Measurements from ENCODE around the gene GPRC5A. TPM values are rescaled to one million over a fixed set of nuclear protein-coding genes. Genes with fewer than 3 reads are reported as not detected.
A peak's percentile ranks its signal among the peaks of the same experiment; 100 is the strongest.

GPRC5A gene
- total RNA-seq, 2 donors from 2014 or later, result 234 to 246 TPM

DNA sequence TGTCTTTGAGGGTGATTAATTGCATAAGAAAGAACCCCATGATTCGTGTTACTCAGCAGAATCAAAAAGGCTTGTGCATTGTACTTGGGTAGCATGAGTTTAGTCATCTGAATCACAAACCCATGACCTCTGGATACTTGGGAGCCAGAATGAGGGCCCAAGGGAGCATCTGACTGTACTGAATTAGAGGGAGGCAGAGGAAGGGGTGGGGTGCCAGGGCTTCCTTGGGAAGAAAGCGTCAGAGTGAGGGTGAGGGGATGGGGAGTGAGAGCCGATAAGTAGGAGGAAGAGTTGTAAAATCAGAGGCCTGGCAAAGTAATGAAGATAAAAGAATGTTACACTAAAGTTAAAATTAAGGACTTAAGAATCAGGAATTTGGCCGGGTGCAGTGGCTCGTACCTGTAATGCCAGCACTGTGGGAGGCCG is 30.8 kb downstream of the GPRC5A start:
- Histone ChIP-seq H3K27me3 (no peaks in the 10 kb centered on the region), H3K4me1 (no peaks in the 10 kb centered on the region), H3K36me3 (no peaks in the 10 kb centered on the region), H3K27ac (no peak overlapping the region), H3K9me3 (no peaks in the 10 kb centered on the region), H3K4me3 (no peak overlapping the region), H3K9ac (ENCODE audit: low read depth in 2 of 2, low read length in 2 of 2) (no peak overlapping the region)
- TF ChIP-seq, protein P1, sequence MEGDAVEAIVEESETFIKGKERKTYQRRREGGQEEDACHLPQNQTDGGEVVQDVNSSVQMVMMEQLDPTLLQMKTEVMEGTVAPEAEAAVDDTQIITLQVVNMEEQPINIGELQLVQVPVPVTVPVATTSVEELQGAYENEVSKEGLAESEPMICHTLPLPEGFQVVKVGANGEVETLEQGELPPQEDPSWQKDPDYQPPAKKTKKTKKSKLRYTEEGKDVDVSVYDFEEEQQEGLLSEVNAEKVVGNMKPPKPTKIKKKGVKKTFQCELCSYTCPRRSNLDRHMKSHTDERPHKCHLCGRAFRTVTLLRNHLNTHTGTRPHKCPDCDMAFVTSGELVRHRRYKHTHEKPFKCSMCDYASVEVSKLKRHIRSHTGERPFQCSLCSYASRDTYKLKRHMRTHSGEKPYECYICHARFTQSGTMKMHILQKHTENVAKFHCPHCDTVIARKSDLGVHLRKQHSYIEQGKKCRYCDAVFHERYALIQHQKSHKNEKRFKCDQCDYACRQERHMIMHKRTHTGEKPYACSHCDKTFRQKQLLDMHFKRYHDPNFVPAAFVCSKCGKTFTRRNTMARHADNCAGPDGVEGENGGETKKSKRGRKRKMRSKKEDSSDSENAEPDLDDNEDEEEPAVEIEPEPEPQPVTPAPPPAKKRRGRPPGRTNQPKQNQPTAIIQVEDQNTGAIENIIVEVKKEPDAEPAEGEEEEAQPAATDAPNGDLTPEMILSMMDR (IDR thresholded peaks at IDR 0.05), result no peak
- intact Hi-C loops (cut with DNase I), result no loop called here
- DNase-seq, result no peak

DNA sequence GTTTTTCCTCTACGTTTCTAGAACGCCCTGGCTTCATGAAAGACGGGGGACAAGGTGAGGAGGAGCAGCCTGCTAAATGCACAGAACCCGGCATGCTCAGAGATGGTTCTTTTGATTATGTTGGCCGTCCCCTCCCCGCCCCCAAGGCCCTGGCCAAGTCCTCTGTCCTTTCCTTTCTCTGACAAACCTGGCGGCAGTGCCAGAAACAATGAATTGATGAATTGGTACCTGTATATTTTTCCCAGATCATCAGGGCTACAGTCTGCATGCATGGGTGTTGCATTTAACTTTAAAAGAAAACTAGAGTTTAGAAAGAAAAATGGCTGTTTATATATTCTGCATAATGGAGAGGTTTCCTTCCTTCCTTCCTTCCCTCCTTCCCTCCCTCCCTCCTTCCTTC is 31.6 kb downstream of the GPRC5A start:
- TF ChIP-seq, protein P1 (IDR thresholded peaks at IDR 0.05), result no peak
- intact Hi-C loops (cut with DNase I), result no loop called here
- Histone ChIP-seq H3K9ac (ENCODE audit: low read depth in 2 of 2, low read length in 2 of 2) (no peak overlapping the region), H3K27ac (no peak overlapping the region), H3K9me3 (no peaks in the 10 kb centered on the region), H3K36me3 (no peaks in the 10 kb centered on the region), H3K4me1 (no peaks in the 10 kb centered on the region), H3K4me3 (no peak overlapping the region), H3K27me3 (no peaks in the 10 kb centered on the region)
- no peak for DNase-seq

DNA sequence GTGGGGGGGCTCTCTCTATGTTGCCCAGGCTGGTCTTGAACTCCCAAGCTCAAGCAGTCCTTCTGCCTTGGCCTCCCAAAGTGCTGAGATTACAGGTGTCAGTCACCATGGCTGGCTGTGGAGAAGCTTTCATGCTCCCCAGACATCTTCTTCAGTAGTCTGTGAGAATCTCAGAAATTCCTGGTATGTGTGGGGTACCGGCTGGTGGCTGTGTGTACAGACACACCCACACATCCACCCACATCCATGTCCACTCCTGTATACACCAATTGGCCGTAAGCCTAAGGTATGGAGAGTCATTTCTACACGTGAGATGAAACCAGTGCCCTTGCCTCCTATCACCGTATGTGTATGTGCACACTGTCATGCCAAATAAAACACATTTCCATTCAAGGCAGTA is 32.8 kb downstream of the GPRC5A start:
- Histone ChIP-seq H3K4me3 (no peak overlapping the region), H3K36me3 (no peaks in the 10 kb centered on the region), H3K4me1 (no peaks in the 10 kb centered on the region), H3K9me3 (no peaks in the 10 kb centered on the region), H3K27ac (no peak overlapping the region), H3K27me3 (no peaks in the 10 kb centered on the region), H3K9ac (ENCODE audit: low read depth in 2 of 2, low read length in 2 of 2) (no peak overlapping the region)
- intact Hi-C loops (cut with DNase I), result no loop called here
- TF ChIP-seq, protein P1 (IDR thresholded peaks at IDR 0.05), result no peak
- DNase-seq, result no peak

DNA sequence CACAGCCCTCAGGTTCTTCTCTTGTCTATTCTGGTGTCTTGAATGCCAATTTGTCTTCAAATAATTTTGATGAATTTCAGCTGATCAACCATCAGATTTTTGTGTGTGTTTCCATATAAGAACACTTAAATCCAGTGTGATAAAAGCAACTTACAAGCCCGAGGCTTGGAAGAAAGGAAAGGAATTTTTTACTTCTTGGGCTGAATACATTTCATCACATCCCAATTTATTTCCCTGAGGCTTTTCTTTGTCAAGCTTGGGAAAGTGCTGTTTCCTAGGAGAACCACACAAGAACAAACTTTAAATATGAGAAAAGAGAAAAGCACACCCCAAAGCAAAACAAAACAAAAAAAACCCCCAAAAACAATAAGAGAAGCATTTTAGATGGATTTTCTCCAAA is 34.0 kb downstream of the GPRC5A start:
- no peaks in the 10 kb centered on the region for H3K4me1 ChIP-seq
- intact Hi-C loops (cut with DNase I), result no loop called here
- no peak overlapping the region for H3K9ac ChIP-seq (ENCODE audit: low read depth in 2 of 2, low read length in 2 of 2)

DNA sequence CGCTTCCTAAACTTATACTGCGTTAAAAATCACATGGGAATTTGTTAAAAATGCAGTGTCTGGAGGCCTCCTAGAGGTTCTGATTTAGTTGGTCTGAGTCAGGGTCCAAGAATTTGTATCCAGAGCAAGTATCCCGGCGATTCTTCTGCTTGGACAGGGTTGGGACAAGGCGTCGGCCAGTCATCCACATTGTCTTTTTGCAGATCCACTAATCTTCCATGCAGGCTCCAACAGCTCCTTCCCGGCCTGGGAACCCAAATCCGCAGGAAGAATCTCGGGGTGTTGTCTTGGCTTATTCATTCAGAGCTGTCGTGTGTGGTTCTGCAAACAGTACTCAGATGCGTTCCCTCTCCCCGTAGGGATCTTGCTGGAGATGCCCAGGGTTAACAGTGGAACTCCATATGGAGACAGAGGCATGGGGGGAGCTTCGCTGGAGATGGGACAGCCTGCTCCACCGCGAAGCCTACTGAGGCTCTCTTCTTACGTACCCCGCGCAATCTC is 35.3 kb downstream of the GPRC5A start:
- TF ChIP-seq, protein P1 (IDR thresholded peaks at IDR 0.05), result no peak
- Histone ChIP-seq H3K9ac (ENCODE audit: low read depth in 2 of 2, low read length in 2 of 2) (peak overlapping the region in 1 of 2 donors; percentile 22), H3K4me3 (no peak overlapping the region), H3K27ac (no peak overlapping the region), H3K27me3 (no peaks in the 10 kb centered on the region), H3K9me3 (no peaks in the 10 kb centered on the region), H3K4me1 (no peaks in the 10 kb centered on the region), H3K36me3 (no peaks in the 10 kb centered on the region)
- intact Hi-C loops (cut with DNase I), result no loop called here
- DNase-seq, result no peak

More for the DNA sequence above, 34.0 kb downstream of the GPRC5A start:
- Histone ChIP-seq H3K4me3 (no peak overlapping the region), H3K9me3 (no peaks in the 10 kb centered on the region), H3K27me3 (no peaks in the 10 kb centered on the region), H3K36me3 (no peaks in the 10 kb centered on the region), H3K27ac (no peak overlapping the region)
- TF ChIP-seq, protein P1 (IDR thresholded peaks at IDR 0.05), result no peak
- DNase-seq, result no peak

Data from colonic mucosa (tissue), 4 donors.